Fibroblast of the aortic adventitia (primary cell): Measurements from ENCODE around the gene CACNA2D3. TPM values are rescaled to one million over a fixed set of nuclear protein-coding genes. Genes with fewer than 3 reads are reported as not detected.

Source experiments
- DNase-seq: peaks from one replicate; pipeline ENCODE4 v3.0.0-alpha.2; 2010; ENCODE audit warnings: low read depth
- H3K4me3 ChIP-seq: 2 replicates; pipeline ENCODE4 v1.5.1; 2011; ENCODE audit warnings: low read depth, mild to moderate bottlenecking, control low read depth, low read length, moderate library complexity
- CTCF ChIP-seq: IDR thresholded peaks from 2 replicates; pipeline ENCODE4 v1.5.1; 2011; ENCODE audit warnings: mild to moderate bottlenecking, low read length, control low read depth, inconsistent platforms; ENCODE audit not compliant: insufficient read depth
- total RNA-seq: library from RNA; depleted of rRNA; stranded (reverse); fragments of >200 nt; gene quantifications from 2 replicates; pipeline ENCODE4 v1.2.3, GENCODE V29; 2012; ENCODE audit warnings: low replicate concordance

CACNA2D3 gene
- total RNA-seq, 1 donor = 0.45 TPM

GRCh38 chr3:54311211-54311747 lies 188.9 kb downstream of the CACNA2D3 start:
- DNase-seq = no peak
- no peak overlapping the region for H3K4me3 ChIP-seq
- TF ChIP-seq CTCF = no peak

DNA sequence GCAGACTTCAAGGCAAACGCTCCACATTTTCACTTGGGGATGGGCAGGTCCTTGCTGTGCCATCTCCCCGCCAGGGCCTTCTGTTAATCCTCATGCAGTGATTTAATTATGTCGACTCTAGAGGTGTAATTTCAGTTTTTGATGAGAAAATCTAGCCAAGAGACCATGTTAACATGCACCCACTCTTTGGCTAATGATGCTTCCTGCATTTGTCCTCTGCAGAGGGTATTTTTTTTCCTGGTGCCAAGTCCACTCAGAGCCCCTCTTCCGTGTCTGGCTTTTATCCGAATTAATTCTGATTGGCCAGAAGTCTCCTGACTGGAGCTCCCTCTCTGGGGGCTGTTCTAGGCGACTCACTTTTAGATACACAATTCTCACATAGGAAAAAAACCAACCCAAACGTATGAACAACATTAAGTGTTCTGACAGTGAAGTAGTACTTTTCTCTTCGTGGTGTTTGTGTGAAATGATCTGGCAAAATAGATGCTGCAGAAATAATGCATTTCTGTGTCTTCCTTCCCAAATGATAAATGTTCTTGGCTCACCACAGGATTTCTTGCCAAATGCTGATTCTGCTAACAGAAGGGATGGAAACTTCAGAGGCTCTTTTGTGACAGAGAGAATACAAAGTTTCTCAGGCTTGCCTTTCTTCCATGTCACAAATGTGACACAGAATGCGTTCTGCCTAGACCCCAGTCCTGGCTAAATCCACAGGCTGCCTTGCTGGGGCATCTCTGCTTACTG lies 190.0 kb downstream of the CACNA2D3 start:
- H3K4me3 ChIP-seq = no peak overlapping the region
- TF ChIP-seq CTCF = no peak
- no peak for DNase-seq

DNA sequence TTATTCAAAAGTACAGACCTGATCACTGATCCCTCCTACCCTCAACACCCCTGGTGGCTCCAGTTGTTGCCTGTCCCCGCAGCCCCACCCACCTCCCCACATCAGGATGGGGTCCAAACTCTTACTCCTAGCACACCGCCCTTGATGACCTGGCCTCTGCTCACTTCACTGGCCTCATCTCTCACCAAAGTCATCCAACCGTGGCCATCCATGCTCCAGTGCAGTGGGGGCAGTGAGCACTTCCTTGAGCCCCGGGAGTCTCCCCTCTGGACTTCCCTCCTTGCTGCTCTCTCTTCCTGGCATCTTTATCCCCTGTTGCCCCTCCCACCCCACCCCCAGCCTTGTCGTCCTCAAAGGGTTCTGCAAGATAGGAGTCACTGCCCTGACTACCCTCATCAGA lies 191.1 kb downstream of the CACNA2D3 start:
- no peak for DNase-seq
- TF ChIP-seq CTCF = no peak
- no peak overlapping the region for H3K4me3 ChIP-seq

GRCh38 chr3:54321520-54321919 lies 199.2 kb downstream of the CACNA2D3 start:
- TF ChIP-seq CTCF = no peak
- no peak overlapping the region for H3K4me3 ChIP-seq
- no peak for DNase-seq

DNA sequence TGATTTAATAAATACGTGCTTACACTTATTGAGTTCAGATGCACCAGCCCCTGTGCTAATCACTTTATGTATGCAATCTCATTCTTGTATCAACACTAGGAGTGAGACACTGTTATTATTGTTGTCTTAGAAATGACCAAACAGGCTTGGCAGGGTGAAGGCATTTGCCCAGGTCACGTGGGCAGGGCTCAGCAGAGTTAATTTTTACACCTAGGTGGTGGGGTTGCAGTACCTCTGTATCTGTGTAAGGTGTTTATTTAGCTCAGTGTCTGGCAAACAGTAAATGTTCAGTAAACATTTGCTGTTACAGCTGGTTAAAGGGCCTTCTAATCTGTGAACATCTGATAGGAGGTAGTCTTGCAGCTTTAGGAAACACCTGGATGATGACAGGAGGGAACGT lies 200.0 kb downstream of the CACNA2D3 start:
- H3K4me3 ChIP-seq = no peak overlapping the region
- no peak for DNase-seq
- TF ChIP-seq CTCF = no peak

DNA sequence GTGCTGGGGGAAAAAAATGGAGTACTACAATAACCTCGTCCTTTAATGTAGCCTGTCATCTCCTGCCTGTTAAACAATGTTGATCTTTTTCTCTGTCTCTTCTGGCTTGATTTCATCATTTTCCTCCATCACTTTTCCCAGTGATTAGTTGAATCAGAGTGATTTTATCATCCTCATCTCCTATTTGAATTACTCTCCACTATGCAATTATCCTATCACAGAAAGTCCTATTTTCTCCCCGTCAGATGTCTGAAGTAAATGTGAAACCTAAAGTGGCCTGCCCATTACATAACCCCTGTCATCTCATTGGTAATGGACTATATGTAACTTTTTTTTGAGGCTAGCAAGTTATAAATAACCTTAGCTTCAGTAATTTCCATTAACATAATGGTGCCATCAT lies 201.8 kb downstream of the CACNA2D3 start:
- DNase-seq = no peak
- no peak overlapping the region for H3K4me3 ChIP-seq
- TF ChIP-seq CTCF = no peak
